ENCODE results near the gene C6orf89. TPM values are rescaled to one million over a fixed set of nuclear protein-coding genes. Genes with fewer than 3 reads are reported as not detected.
A peak's percentile ranks its signal among the peaks of the same experiment; 100 is the strongest.

C6orf89 gene
- total and polyA plus RNA-seq, 2 donors (not counting 1 experiment from before 2014, with no cell fraction given): 47.1 to 66.7 TPM

DNA sequence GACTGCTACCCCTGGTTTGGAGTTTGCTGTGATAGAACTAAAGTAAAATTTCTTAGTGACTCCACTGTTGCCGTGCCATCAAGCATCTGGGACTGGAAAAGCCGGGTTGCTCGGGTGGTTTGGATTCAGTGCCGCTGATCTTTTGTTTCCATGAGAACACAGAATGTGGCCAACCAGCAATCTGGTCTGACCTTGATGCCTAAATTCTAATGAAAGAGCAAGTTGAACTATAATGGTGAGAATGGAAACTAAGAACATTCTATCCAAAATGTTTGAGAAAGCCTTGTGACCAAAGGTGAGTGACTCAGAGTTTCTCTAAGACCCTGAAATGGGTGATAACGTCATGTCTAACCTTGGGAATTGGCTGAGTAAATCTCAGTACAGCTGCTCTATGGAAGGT, 58.9 kb downstream of the C6orf89 start:
- no peak overlapping the region for H3K4me2 ChIP-seq (ENCODE audit: extremely low read depth, insufficient read depth, low read length)
- H2AFZ ChIP-seq (ENCODE audit: low read length): no peak overlapping the region
- H3K27me3 ChIP-seq (ENCODE audit: control insufficient read depth, insufficient read depth, low read length): no peaks in the 10 kb centered on the region
- H3K9ac ChIP-seq (ENCODE audit: insufficient read depth, low read length): no peak overlapping the region
- TF ChIP-seq EZH2 (IDR thresholded peaks at IDR 0.05; ENCODE audit: low read length, missing control alignments): no peak
- TF ChIP-seq, protein P1, sequence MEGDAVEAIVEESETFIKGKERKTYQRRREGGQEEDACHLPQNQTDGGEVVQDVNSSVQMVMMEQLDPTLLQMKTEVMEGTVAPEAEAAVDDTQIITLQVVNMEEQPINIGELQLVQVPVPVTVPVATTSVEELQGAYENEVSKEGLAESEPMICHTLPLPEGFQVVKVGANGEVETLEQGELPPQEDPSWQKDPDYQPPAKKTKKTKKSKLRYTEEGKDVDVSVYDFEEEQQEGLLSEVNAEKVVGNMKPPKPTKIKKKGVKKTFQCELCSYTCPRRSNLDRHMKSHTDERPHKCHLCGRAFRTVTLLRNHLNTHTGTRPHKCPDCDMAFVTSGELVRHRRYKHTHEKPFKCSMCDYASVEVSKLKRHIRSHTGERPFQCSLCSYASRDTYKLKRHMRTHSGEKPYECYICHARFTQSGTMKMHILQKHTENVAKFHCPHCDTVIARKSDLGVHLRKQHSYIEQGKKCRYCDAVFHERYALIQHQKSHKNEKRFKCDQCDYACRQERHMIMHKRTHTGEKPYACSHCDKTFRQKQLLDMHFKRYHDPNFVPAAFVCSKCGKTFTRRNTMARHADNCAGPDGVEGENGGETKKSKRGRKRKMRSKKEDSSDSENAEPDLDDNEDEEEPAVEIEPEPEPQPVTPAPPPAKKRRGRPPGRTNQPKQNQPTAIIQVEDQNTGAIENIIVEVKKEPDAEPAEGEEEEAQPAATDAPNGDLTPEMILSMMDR (conservative IDR thresholded peaks at IDR 0.05 in 1 of 2, IDR thresholded peaks at IDR 0.05 in 1 of 2; ENCODE audit: low read depth in 1 of 2, low read length in 2 of 2): no peak
- no peaks in the 10 kb centered on the region for H3K9me3 ChIP-seq (ENCODE audit: control insufficient read depth, insufficient read depth, low read depth, low read length)
- H4K20me1 ChIP-seq (ENCODE audit: control insufficient read depth, extremely low read depth, insufficient read depth, low read length): no peaks in the 10 kb centered on the region
- H3K36me3 ChIP-seq (ENCODE audit: control insufficient read depth, insufficient read depth, low read length): no peaks in the 10 kb centered on the region
- no peaks in the 10 kb centered on the region for H3K4me1 ChIP-seq (ENCODE audit: control insufficient read depth, extremely low read depth, insufficient read depth, low read length)
- no peak overlapping the region for H3K27ac ChIP-seq (ENCODE audit: insufficient read depth, low read length)
- peak in 1 of 2 donors; percentile 41 for DNase-seq (ENCODE audit: low read depth in 2 of 2)
- no peak overlapping the region for H3K4me3 ChIP-seq (replicated peaks in 1 of 4; ENCODE audit: control extremely low read depth in 1 of 4, insufficient read depth in 1 of 4, low read depth in 3 of 4, low read length in 4 of 4)
- H3K79me2 ChIP-seq (ENCODE audit: control insufficient read depth, insufficient read depth, low read length): no peaks in the 10 kb centered on the region

DNA sequence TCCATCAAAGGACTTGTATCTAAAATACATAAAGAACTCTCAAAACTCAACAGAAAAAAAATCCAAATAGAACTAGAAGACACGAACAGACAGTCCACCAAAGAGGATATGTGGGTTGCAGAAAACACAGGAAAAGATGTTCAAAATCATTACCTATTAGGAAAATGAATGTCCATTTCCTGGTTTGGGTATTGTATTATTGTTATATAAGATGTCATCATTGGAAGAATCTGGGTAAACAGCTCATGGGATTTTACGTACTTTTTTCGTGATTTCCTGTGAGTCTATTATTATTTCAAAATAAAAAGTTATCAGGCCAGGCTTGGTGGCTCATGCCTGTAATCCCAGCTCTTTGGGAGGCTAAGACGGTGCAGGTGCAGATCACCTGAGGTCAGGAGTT, 59.5 kb downstream of the C6orf89 start:
- H4K20me1 ChIP-seq (ENCODE audit: control insufficient read depth, extremely low read depth, insufficient read depth, low read length): no peaks in the 10 kb centered on the region
- no peaks in the 10 kb centered on the region for H3K4me1 ChIP-seq (ENCODE audit: control insufficient read depth, extremely low read depth, insufficient read depth, low read length)
- no peaks in the 10 kb centered on the region for H3K79me2 ChIP-seq (ENCODE audit: control insufficient read depth, insufficient read depth, low read length)
- H3K4me3 ChIP-seq (replicated peaks in 1 of 4; ENCODE audit: control extremely low read depth in 1 of 4, insufficient read depth in 1 of 4, low read depth in 3 of 4, low read length in 4 of 4): no peak overlapping the region
- no peak for DNase-seq (ENCODE audit: low read depth in 2 of 2)
- H2AFZ ChIP-seq (ENCODE audit: low read length): no peak overlapping the region
- TF ChIP-seq, protein P1 (conservative IDR thresholded peaks at IDR 0.05 in 1 of 2, IDR thresholded peaks at IDR 0.05 in 1 of 2; ENCODE audit: low read depth in 1 of 2, low read length in 2 of 2): no peak
- no peak for TF ChIP-seq EZH2 (IDR thresholded peaks at IDR 0.05; ENCODE audit: low read length, missing control alignments)
- H3K9ac ChIP-seq (ENCODE audit: insufficient read depth, low read length): no peak overlapping the region
- H3K4me2 ChIP-seq (ENCODE audit: extremely low read depth, insufficient read depth, low read length): no peak overlapping the region
- no peaks in the 10 kb centered on the region for H3K36me3 ChIP-seq (ENCODE audit: control insufficient read depth, insufficient read depth, low read length)
- H3K9me3 ChIP-seq (ENCODE audit: control insufficient read depth, insufficient read depth, low read depth, low read length): no peaks in the 10 kb centered on the region
- H3K27ac ChIP-seq (ENCODE audit: insufficient read depth, low read length): no peak overlapping the region
- H3K27me3 ChIP-seq (ENCODE audit: control insufficient read depth, insufficient read depth, low read length): no peaks in the 10 kb centered on the region

DNA sequence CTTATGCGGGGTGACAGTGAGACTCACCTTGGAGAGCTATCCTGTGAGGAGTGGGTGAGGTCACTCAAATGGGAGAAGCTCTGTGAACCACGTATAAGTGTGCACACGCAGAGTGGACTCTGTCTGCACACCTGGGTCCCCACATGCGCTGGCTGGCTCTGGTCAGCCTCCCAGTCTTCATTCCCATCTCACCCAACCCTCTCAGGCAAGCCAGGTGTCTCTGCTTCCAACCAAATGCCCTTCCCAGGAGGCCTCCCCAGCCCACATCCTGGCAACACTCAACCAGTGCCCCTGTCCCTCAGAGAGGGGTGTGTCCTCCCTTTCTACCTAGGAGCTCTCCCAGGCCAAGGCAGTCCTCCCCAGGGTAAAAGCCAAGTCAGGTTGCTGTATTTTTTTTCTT, 60.8 kb downstream of the C6orf89 start:
- no peak for DNase-seq (ENCODE audit: low read depth in 2 of 2)
- Histone ChIP-seq H3K4me1 (ENCODE audit: control insufficient read depth, extremely low read depth, insufficient read depth, low read length) (no peaks in the 10 kb centered on the region), H3K79me2 (ENCODE audit: control insufficient read depth, insufficient read depth, low read length) (no peaks in the 10 kb centered on the region), H3K9ac (ENCODE audit: insufficient read depth, low read length) (no peak overlapping the region), H3K9me3 (ENCODE audit: control insufficient read depth, insufficient read depth, low read depth, low read length) (no peaks in the 10 kb centered on the region), H2AFZ (ENCODE audit: low read length) (no peak overlapping the region), H3K27me3 (ENCODE audit: control insufficient read depth, insufficient read depth, low read length) (no peaks in the 10 kb centered on the region), H3K27ac (ENCODE audit: insufficient read depth, low read length) (no peak overlapping the region), H4K20me1 (ENCODE audit: control insufficient read depth, extremely low read depth, insufficient read depth, low read length) (no peaks in the 10 kb centered on the region), H3K4me3 (replicated peaks in 1 of 4; ENCODE audit: control extremely low read depth in 1 of 4, insufficient read depth in 1 of 4, low read depth in 3 of 4, low read length in 4 of 4) (no peak overlapping the region), H3K36me3 (ENCODE audit: control insufficient read depth, insufficient read depth, low read length) (no peaks in the 10 kb centered on the region), H3K4me2 (ENCODE audit: extremely low read depth, insufficient read depth, low read length) (no peak overlapping the region)
- no peak for TF ChIP-seq EZH2 (IDR thresholded peaks at IDR 0.05; ENCODE audit: low read length, missing control alignments)
- TF ChIP-seq, protein P1 (conservative IDR thresholded peaks at IDR 0.05 in 1 of 2, IDR thresholded peaks at IDR 0.05 in 1 of 2; ENCODE audit: low read depth in 1 of 2, low read length in 2 of 2): no peak

Measured in fibroblast of lung (primary cell).